Left cardiac atrium (tissue), 4 donors: ENCODE measurements around the gene KDM8. TPM values are rescaled to one million over a fixed set of nuclear protein-coding genes. Genes with fewer than 3 reads are reported as not detected.
A peak's percentile ranks its signal among the peaks of the same experiment; 100 is the strongest.
"Not testable (repeated sequence)": the region's sequence is repeated elsewhere in the genome, so short reads cannot be mapped to it uniquely, and the experiment has no call there.

Source experiments
- ATAC-seq, 2 donors: fragments of 200-7000 bp; cut with Tn5 transposase; one replicate each; pipeline ENCODE4 v1.9.1; 2020; ENCODE audit warnings: mild to moderate bottlenecking in 2 of 2, moderate library complexity in 2 of 2
- DNase-seq: peaks from one replicate; pipeline ENCODE4 v3.0.0-alpha.2; 2020
- intact Hi-C, 2 donors: fragments of 100-400 bp; cut with DNase I; formaldehyde crosslinking; loops; one replicate each; pipeline versions ENCODE4 v1.14.1 to v1.15.1; 2022 to 2023
- total RNA-seq, 2 donors: library from RNA; stranded (reverse); fragmentation: NEBNext Ultra II Directional; extraction: Animal tissue kit (Norgen Biotek cat#: 25700); gene quantifications; one replicate each; pipeline ENCODE4 v1.2.1, GENCODE V29; 2021
- donor health status: DM: no; HTN: yes; CAD: no.
- donor health status: DM: no; HTN: yes; CAD: no; lungs with severe emphysema.
- donor health status: DM: yes; HTN: yes; CAD: no.
- donor health status: Dilated cardiomyopathy.

Gene KDM8
- total RNA-seq, 2 donors from 2014 or later = 3.0 to 4.2 TPM

- ATAC-seq = no peak
- DNase-seq = no peak
- intact Hi-C loops = loop anchor here in 1 of 2 donors (10.0 kb wide), 1 partner anchor 176 kb away; no protein-coding TSS in a partner anchor
Measured at GRCh38 chr16:27188633-27189032, 14.7 kb upstream of the KDM8 start.

DNA sequence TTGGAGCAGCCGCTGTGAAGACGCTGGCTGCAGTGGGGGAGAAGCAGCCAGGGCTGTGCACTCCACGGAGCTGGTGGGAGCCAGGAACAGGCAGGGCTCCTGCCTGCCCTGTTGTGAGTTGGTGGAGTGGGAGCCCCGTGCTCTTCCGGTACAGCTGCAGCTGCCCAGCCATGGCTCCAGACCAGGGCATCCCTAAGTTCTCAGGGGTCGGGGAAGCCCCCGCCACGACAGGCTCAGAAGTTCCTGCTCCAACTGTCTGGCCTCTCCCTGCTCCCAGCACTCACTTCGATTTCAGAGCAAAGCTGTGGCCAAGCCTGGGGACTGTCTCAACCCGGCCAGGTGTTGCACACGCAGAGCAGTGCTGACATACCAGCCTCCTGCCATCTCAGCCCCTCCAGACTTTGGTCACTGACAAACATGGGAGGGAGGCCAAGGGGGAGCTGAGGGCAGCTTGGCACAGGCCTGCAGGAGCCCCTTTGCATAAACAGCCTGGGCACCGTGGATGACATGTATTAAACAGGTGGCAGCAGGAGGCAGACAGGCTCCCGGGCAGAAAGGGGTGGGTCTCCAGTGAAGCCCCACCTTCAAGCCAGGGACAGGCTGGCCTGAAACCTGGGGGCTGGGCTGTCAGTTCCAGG lies 13.9 kb upstream of the KDM8 start:
- ATAC-seq (no peak), DNase-seq (no peak)
- intact Hi-C loops = loop anchor here in 1 of 2 donors (10.0 kb wide), 1 partner anchor 175 kb away; no protein-coding TSS in a partner anchor

DNA sequence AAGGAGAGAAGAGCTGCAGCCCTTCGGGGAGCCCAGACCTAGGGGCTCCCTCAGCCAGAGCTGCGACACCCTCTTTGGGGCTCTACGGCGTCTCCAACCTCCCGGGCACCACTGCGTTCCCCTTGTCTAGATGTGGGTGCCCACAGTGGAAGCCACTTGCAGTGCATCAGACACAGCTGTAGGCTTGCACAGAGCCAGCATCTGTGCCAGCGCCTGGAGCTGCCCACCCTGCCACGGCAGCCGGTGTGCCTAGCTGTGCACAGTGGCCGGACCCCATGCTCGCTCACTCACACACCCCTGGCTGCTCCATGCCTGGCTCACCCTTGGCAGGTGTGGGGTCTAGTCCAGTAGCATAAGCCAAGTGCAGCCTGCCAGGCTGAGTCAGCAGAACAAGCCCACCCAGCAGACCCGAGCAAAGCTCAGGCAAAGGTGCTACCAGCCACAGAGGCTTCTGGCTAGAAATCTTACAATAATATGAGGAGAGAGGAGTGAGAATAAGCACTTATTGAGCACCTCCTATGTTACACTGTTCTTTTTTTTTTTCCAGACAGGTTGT lies 12.9 kb upstream of the KDM8 start:
- intact Hi-C loops = no loop called here
- DNase-seq = no peak
- ATAC-seq = no peak

DNA sequence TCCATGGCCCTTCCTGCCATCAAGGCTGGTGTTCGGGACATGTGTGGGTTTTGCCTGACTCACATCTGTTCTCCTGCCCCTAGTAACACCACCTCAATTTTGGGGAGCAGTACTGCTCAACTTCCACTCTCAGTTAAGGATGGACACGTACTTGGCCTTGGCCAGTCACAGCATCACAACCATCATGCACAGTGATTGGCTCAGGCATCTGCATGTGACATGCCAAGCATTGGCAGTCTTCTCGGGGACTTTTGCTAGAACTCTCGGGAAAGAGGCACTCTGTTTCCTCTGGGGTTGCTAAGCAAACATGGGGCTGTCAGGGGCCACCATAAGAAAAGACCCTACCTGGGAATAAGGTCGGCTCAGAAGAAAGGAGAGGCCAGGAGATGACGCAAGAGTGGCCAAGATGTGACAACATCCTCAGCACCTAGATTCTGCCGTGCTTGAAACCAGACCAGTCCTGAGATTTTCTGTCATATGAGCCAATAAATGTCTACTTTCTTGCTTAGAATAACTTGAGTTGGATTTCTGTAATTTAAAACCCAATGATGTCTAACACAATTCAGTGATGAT lies 11.9 kb upstream of the KDM8 start:
- intact Hi-C loops = no loop called here
- no peak for ATAC-seq
- no peak for DNase-seq

GRCh38 chr16:27193300-27193990 lies 9.9 kb upstream of the KDM8 start:
- intact Hi-C loops = no loop called here
- ATAC-seq (no peak), DNase-seq (no peak)

- intact Hi-C loops = no loop called here
- no peak for ATAC-seq
- DNase-seq = no peak
Measured at GRCh38 chr16:27195076-27195741, 8.1 kb upstream of the KDM8 start.

DNA sequence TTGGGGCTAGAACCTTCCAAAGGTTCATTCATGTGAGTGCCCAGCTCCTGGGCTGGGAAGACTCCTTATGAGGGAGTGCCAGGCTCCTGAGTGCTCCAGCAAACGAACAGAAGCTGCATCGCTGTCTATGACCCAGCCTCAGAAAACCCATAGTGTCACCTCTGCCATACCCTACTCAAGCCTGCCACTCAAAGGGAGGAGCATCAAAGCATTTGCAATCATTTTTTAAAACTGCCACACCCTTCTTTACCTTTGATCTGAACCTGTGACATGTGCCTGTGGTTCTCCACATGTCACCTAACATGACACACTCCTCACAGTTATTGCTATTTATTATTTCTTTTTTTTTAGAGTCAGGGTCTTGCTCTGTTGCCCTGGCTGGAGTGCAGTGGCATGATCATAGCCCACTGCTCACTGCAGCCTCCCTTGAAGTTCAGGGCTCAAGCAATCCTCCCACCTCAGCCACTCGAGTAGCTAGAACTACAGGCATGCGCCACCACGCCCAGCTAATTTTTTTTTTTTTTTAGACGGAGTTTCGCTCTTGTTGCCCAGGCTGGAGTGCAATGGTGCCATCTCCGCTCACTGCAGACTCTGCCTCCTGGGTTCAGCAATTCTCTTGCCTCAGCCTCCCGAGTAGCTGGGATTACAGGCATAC lies 7.3 kb upstream of the KDM8 start:
- DNase-seq = no peak
- no peak for ATAC-seq
- intact Hi-C loops = no loop called here

- DNase-seq = no peak
- intact Hi-C loops = no loop called here
- no peak for ATAC-seq
Measured at GRCh38 chr16:27197004-27197403, 6.3 kb upstream of the KDM8 start.

DNA sequence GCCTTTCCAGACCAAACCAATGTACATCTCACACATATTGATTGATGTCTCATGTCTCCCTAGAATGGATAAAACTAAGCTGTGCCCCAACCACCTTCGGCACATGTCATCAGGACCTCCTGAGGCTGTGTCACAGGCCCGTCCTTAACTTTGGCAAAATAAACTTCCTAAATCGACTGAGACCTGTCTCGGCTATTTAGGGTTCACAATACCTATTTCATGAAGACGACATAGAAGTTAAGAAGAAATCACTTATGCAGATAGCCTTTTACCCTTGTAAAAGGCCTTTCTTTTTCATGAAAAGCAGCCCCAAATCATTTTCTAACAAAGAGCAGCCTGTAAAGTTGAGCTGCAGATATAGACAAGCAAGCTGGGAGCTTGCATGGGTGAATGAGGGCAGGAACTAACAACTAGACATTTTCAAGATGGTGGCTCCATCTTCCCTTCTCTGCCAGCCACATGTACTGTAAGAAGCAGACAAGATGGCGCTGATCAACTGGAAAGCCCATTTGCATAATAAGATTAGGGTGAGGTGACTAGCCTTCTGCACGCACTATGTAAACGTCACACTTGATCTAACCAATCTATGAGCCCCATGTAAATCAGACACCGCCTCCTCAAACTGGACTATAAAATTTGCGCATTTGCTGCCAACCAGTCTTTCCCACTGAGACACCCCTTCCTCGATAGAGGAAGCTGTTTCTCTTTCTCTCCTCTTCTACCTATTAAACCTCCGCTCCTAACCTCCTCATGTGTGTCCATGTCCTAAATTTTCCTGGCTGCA lies 4.7 kb upstream of the KDM8 start:
- no peak for ATAC-seq
- no peak for DNase-seq
- intact Hi-C loops = no loop called here

DNA sequence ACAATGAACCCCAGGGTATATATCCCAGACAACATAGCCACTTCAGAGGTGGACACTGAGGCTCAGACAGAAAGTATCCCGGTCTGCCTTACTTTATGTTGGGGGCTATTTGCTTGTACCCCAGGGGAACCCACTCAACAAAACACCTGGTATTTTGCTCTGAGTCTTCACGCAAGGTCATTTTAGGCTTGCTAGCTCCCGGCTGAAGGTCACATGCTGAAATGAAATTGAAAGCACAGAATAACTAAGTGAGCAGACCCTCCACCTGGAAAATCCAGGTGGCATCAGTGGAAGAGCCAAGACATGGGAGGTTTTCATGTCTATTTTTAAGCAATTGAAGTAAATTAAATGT lies 4.1 kb upstream of the KDM8 start:
- ATAC-seq (no peak), DNase-seq (no peak)
- intact Hi-C loops = no loop called here

DNA sequence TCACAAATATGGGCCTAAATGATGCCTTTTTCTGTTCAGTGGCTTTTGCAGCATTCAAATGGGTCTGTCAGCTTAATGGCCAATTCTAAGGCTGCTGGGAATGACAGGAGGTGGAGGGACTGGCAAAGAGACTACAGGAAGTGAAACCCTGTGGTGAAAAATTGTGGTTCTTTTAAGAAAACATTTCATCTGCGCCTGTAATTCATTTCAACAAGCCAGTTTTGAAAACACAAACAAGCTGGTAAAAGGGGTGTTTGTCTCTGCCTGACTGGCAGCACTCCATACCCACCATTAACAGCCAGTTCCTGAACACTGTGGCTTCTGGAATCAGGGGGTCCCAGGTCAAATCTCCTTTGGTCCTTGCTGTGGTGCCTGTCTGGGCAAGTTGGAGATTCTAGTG lies 3.6 kb upstream of the KDM8 start:
- DNase-seq (no peak), ATAC-seq (no peak)
- intact Hi-C loops = no loop called here

GRCh38 chr16:27200914-27201313 lies 2.4 kb upstream of the KDM8 start:
- DNase-seq, intact Hi-C loops, ATAC-seq: not testable (repeated sequence)

DNA sequence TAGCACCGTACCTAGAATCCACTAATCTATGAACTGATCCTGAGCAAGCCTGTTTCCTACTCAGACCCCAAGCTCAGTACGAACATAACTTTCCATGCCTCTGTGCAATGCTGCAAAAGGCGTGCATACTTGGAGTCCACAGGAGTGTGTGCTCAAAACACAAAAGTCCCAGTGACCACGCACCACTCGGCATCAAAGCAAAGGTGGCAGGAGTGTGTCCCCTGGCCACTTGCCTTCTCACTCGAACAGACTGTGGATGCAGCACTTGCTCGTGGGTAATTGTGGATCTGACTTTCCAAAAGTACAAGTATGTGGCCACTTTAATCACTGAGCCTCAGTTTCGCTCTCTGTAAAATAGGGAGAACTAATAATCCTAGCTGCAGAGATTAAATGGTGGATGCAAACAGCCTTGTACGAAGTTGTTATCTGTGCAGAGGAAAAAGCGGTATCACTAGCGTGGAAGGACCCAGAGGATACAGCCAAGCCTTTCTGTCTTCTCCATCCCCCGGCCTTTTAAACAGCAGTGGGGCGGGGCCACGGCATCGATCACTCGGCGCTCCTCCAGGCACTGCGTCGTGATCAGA lies 311 bp upstream of the KDM8 start:
- peak; percentile 84 to 91 for ATAC-seq
- peak; percentile 95 for DNase-seq
- intact Hi-C loops = no loop called here

DNA sequence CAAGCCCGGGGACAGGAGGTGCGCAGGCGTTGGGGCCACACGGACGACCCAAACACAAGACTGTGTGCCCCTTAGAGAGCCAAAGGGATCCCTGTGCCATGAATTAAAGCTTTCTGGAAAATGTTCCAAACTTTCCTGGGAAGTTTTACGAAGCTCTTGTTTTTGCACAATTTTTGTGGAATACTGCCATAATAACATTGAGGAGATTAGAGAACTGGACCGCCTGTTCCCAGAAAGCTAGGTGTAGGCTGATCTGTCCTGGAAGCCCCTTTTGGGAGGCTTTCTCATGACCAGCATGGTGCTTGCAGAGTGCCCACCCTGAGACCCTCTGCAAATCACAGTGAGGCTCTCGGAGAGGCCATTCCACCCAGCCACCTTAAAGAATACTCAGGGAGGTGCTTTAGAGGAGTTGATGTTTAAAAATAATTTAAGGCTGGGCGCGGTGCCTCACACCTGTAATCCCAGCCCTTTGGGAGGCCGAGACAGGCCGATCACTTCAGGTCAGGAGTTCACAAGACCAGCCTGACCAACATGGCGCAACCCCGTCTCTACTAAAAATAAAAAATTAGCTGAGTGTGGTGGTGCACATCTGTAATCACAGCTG lies 1.1 kb downstream of the KDM8 start:
- intact Hi-C loops = no loop called here
- DNase-seq (no peak), ATAC-seq (peak in 1 of 2 donors; percentile 0)

DNA sequence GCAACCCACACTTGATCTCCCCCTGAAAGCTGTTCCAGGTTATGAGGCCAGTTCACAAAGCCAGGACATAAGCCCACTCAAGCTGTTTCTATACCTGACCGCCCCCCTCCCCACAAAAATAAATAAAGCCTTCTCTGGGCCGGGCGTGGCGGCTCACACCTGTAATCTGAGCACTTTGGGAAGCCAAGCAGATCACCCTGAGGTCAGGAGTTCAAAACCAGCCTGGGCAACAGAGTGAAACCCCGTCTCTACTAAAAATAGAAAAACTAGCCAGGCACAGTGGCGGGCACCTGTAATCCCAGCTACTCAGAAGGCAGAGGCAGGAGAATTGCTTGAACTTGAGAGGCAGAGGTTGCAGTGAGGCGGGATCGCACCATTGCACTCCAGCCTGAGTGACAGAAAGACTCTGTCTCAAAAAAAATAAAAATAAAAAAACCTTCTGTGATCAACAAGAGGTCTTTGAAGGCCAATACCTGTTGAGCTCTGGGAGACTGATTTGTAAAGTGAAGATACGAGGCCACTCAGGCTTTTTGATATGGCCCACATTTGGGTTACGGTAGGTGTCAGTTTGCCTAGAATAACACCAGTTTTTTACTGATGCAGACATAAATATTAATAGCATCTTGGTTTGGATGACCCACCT lies 2.2 kb downstream of the KDM8 start:
- ATAC-seq = no peak
- no peak for DNase-seq
- intact Hi-C loops = no loop called here

GRCh38 chr16:27207121-27207520 lies 3.8 kb downstream of the KDM8 start:
- DNase-seq, ATAC-seq, intact Hi-C loops: not testable (repeated sequence)

- ATAC-seq (no peak), DNase-seq (no peak)
- intact Hi-C loops = no loop called here
Measured at GRCh38 chr16:27208081-27208680, 4.9 kb downstream of the KDM8 start.
